ENCODE results near the gene ATP2C2. TPM values are rescaled to one million over a fixed set of nuclear protein-coding genes. Genes with fewer than 3 reads are reported as not detected.

The ATP2C2 gene
- total and polyA plus RNA-seq, 9 of the 15 experiments (the other 6 are each of a cell fraction or from before 2014, with no cell fraction given): 0.75 TPM; not detected in 8

GRCh38 chr16:84482001-84482891, 113.9 kb downstream of the ATP2C2 start:
- no peak overlapping the region for H3K4me2 ChIP-seq (ENCODE audit: insufficient read depth, low read length)
- intact Hi-C loops (cut with micrococcal nuclease) (loop anchor here (5.0 to 10.0 kb wide), 2 partner anchors 295 to 397 kb away; partner anchors contain the start of gene TAF1C), in situ Hi-C loops (cut with MboI) (loop anchor here (10.0 kb wide), 1 partner anchor 417 kb away; no protein-coding TSS in a partner anchor)
- H3K4me1 ChIP-seq (replicated peaks in 1 of 2; ENCODE audit: control insufficient read depth in 2 of 2, insufficient read depth in 2 of 2, low read length in 2 of 2): peaks cover 0 to 16% of the 10 kb centered on the region in 2 experiments; a peak in 2 of 5 replicates
- ATAC-seq (no peak), DNase-seq (ENCODE audit: extremely low read depth in 1 of 4, low spot score in 3 of 4) (no peak), FAIRE-seq (no peak)
- ChIA-PET POLR2A (interaction anchor here (0.6 to 1.6 kb wide), 8 partner anchors 8 to 577 kb away, joined by 3 to 5 read pairs (median 4); no protein-coding TSS in a partner anchor), CTCF (ENCODE audit: low intra/inter-chr PET ratio) (no interaction called here)
- H3K36me3 ChIP-seq (ENCODE audit: control insufficient read depth, insufficient read depth, low read length): no peaks in the 10 kb centered on the region
- H3K9ac ChIP-seq (ENCODE audit: insufficient read depth in 1 of 2, low read depth in 2 of 2, low read length in 2 of 2): no peak overlapping the region
- 58% methylated on average over 33 of the region's 33 CpGs for WGBS (ENCODE audit: insufficient coverage, low coverage, missing lambda C conversion rate)
- H4K20me1 ChIP-seq (replicated peaks; ENCODE audit: control insufficient read depth, insufficient read depth, low read length): peaks cover 7% of the 10 kb centered on the region; the same call in 1 of the 2 replicates
- no peak overlapping the region for H3K27ac ChIP-seq (ENCODE audit: extremely low read depth, low read depth, low read length)
- no peak overlapping the region for H3K4me3 ChIP-seq
- BruUV-seq (replicated peaks): no TSS peak
- H3K9me1 ChIP-seq (ENCODE audit: control insufficient read depth, insufficient read depth, low read length): no peaks in the 10 kb centered on the region
- H3K79me2 ChIP-seq (ENCODE audit: control insufficient read depth, insufficient read depth, low read length): no peaks in the 10 kb centered on the region
- no peaks in the 10 kb centered on the region for H3K27me3 ChIP-seq (ENCODE audit: control insufficient read depth in 2 of 2, insufficient read depth in 2 of 2, low read length in 2 of 2)
- no peak overlapping the region for H2AFZ ChIP-seq (ENCODE audit: low read depth, low read length)
- TF ChIP-seq RFX1 (IDR thresholded peaks at IDR 0.05) (no peak), STAT5B (CRISPR knock-in tag; IDR thresholded peaks at IDR 0.05) (no peak), BCOR (IDR thresholded peaks at IDR 0.05) (no peak), HDAC3 (IDR thresholded peaks at IDR 0.05; ENCODE audit: borderline replicate concordance, partially characterized antibody) (no peak), TEAD4 (IDR thresholded peaks at IDR 0.05; ENCODE audit: low read length) (no peak), TEAD4 (CRISPR knock-in tag; IDR thresholded peaks at IDR 0.05; ENCODE audit: borderline replicate concordance) (no peak), ZNF124 (CRISPR knock-in tag; IDR thresholded peaks at IDR 0.05) (no peak)
- TF ChIP-seq, protein P1, sequence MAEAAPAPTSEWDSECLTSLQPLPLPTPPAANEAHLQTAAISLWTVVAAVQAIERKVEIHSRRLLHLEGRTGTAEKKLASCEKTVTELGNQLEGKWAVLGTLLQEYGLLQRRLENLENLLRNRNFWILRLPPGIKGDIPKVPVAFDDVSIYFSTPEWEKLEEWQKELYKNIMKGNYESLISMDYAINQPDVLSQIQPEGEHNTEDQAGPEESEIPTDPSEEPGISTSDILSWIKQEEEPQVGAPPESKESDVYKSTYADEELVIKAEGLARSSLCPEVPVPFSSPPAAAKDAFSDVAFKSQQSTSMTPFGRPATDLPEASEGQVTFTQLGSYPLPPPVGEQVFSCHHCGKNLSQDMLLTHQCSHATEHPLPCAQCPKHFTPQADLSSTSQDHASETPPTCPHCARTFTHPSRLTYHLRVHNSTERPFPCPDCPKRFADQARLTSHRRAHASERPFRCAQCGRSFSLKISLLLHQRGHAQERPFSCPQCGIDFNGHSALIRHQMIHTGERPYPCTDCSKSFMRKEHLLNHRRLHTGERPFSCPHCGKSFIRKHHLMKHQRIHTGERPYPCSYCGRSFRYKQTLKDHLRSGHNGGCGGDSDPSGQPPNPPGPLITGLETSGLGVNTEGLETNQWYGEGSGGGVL (CRISPR knock-in tag; IDR thresholded peaks at IDR 0.05): no peak
- no peaks in the 10 kb centered on the region for H3K9me3 ChIP-seq (replicated peaks; ENCODE audit: control insufficient read depth, insufficient read depth, low read depth, low read length)

All from K562 (cell line).